ENCODE measurements around the gene MYOZ2.
"Not testable (repeated sequence)": the region's sequence is repeated elsewhere in the genome, so short reads cannot be mapped to it uniquely, and the experiment has no call there.

The MYOZ2 gene

GRCh38 chr4:119128148-119128547, 7.5 kb upstream of the MYOZ2 start:
- no peak for DNase-seq (ENCODE audit: low read depth in 3 of 3)

GRCh38 chr4:119130365-119131065, 5.1 kb upstream of the MYOZ2 start:
- DNase-seq (ENCODE audit: low read depth in 3 of 3) = no peak

- DNase-seq (ENCODE audit: low read depth in 3 of 3) = no peak
Measured at GRCh38 chr4:119131164-119131563, 4.5 kb upstream of the MYOZ2 start.

GRCh38 chr4:119132306-119132705, 3.3 kb upstream of the MYOZ2 start:
- no peak for DNase-seq (ENCODE audit: low read depth in 3 of 3)

- DNase-seq (ENCODE audit: low read depth in 3 of 3) = no peak
Measured at GRCh38 chr4:119136546-119136945, 914 bp downstream of the MYOZ2 start.

- no peak for DNase-seq (ENCODE audit: low read depth in 3 of 3)
Measured at GRCh38 chr4:119138046-119138445, 2.4 kb downstream of the MYOZ2 start.

- no peak for DNase-seq (ENCODE audit: low read depth in 3 of 3)
Measured at GRCh38 chr4:119139311-119139710, 3.7 kb downstream of the MYOZ2 start.

- no peak for DNase-seq (ENCODE audit: low read depth in 3 of 3)
Measured at GRCh38 chr4:119139822-119140252, 4.2 kb downstream of the MYOZ2 start.

- not testable (repeated sequence) for DNase-seq (ENCODE audit: low read depth in 3 of 3)
Measured at GRCh38 chr4:119141283-119141682, 5.7 kb downstream of the MYOZ2 start.

GRCh38 chr4:119142833-119143232, 7.2 kb downstream of the MYOZ2 start:
- no peak for DNase-seq (ENCODE audit: low read depth in 3 of 3)

GRCh38 chr4:119143341-119143740, 7.7 kb downstream of the MYOZ2 start:
- not testable (repeated sequence) for DNase-seq (ENCODE audit: low read depth in 3 of 3)

GRCh38 chr4:119149110-119149509, 13.5 kb downstream of the MYOZ2 start:
- DNase-seq (ENCODE audit: low read depth in 3 of 3) = no peak

GRCh38 chr4:119151161-119151560, 15.5 kb downstream of the MYOZ2 start:
- no peak for DNase-seq (ENCODE audit: low read depth in 3 of 3)

- no peak for DNase-seq (ENCODE audit: low read depth in 3 of 3)
Measured at GRCh38 chr4:119152741-119153140, 17.1 kb downstream of the MYOZ2 start.

GRCh38 chr4:119162174-119162573, 26.5 kb downstream of the MYOZ2 start:
- DNase-seq (ENCODE audit: low read depth in 3 of 3) = no peak

- DNase-seq (ENCODE audit: low read depth in 3 of 3) = no peak
Measured at GRCh38 chr4:119165767-119166166, 30.1 kb downstream of the MYOZ2 start.

GRCh38 chr4:119170195-119170594, 34.6 kb downstream of the MYOZ2 start:
- no peak for DNase-seq (ENCODE audit: low read depth in 3 of 3)

- DNase-seq (ENCODE audit: low read depth in 3 of 3) = no peak
Measured at GRCh38 chr4:119172223-119172622, 36.6 kb downstream of the MYOZ2 start.

GRCh38 chr4:119173729-119174361, 38.2 kb downstream of the MYOZ2 start:
- not testable (repeated sequence) for DNase-seq (ENCODE audit: low read depth in 3 of 3)

- DNase-seq (ENCODE audit: low read depth in 3 of 3) = no peak
Measured at GRCh38 chr4:119179011-119179410, 43.4 kb downstream of the MYOZ2 start.

- DNase-seq (ENCODE audit: low read depth in 3 of 3) = no peak
Measured at GRCh38 chr4:119184128-119184527, 48.5 kb downstream of the MYOZ2 start.

- no peak for DNase-seq (ENCODE audit: low read depth in 3 of 3)
Measured at GRCh38 chr4:119189638-119190037, 54.0 kb downstream of the MYOZ2 start.

- no peak for DNase-seq (ENCODE audit: low read depth in 3 of 3)
Measured at GRCh38 chr4:119190354-119190753, 54.7 kb downstream of the MYOZ2 start.

- DNase-seq (ENCODE audit: low read depth in 3 of 3) = no peak
Measured at GRCh38 chr4:119191505-119191904, 55.9 kb downstream of the MYOZ2 start.
